H1 (cell line): Measurements from ENCODE around the gene PTGIS. TPM values are rescaled to one million over a fixed set of nuclear protein-coding genes. Genes with fewer than 3 reads are reported as not detected.

Experiments
- CTCF ChIA-PET: fragments of 300-600 bp; sonication (Branson Sonifier 250); formaldehyde crosslinking; loops from one replicate; lab custom pipeline; 2021; ENCODE audit not compliant: partially characterized antibody; lab: Charles Lee
- POLR2A ChIA-PET: fragments of 300-600 bp; sonication (Branson Sonifier 250); formaldehyde crosslinking; loops from one replicate; lab custom pipeline; 2021; ENCODE audit warnings: inconsistent platforms; ENCODE audit not compliant: partially characterized antibody; lab: Charles Lee
- DNase-seq, 2 experiments: peaks; one replicate each; pipeline versions ENCODE4 v3.0.0 to v3.0.0-alpha.2; 2010 to 2022; ENCODE audit warnings: low spot score in 2 of 2, low read depth in 1 of 2, mixed read lengths in 1 of 2
- FAIRE-seq: peaks from 2 replicates; lab custom pipeline; 2011; peaks lifted over from hg19 to GRCh38; lab: Jason Lieb, UNC
- H2AFZ ChIP-seq: 2 replicates; pipeline ENCODE4 v1.8.1; 2012; ENCODE audit warnings: low read length, inconsistent platforms
- H2AK5ac ChIP-seq: 2 replicates; pipeline ENCODE4 v1.6.1; 2013; ENCODE audit warnings: low read depth, low read length
- H2BK120ac ChIP-seq: replicated peaks from 2 replicates; pipeline ENCODE3; 2013; ENCODE audit warnings: low read depth, low read length, inconsistent platforms
- H2BK12ac ChIP-seq: 2 replicates; pipeline ENCODE4 v1.6.1; 2013; ENCODE audit warnings: low read depth, low read length
- H2BK15ac ChIP-seq: 2 replicates; pipeline ENCODE4 v1.6.1; 2013; ENCODE audit warnings: low read length
- H2BK20ac ChIP-seq: 2 replicates; pipeline ENCODE4 v1.6.1; 2013; ENCODE audit warnings: low read length
- H2BK5ac ChIP-seq: 2 replicates; pipeline ENCODE4 v1.6.1; 2013; ENCODE audit warnings: low read depth, low read length
- H3K14ac ChIP-seq: 2 replicates; pipeline ENCODE4 v1.6.1; 2013; ENCODE audit warnings: inconsistent platforms; ENCODE audit not compliant: insufficient read length
- H3K18ac ChIP-seq: 2 replicates; pipeline ENCODE4 v1.6.1; 2013; ENCODE audit warnings: low read length; ENCODE audit errors: extremely low read depth
- H3K23ac ChIP-seq: 2 replicates; pipeline ENCODE4 v1.6.1; 2013; ENCODE audit warnings: inconsistent platforms; ENCODE audit not compliant: insufficient read length
- H3K23me2 ChIP-seq: 2 replicates; pipeline ENCODE4 v1.6.1; 2013; ENCODE audit warnings: low read depth, low read length
- H3K27ac ChIP-seq: 2 replicates; pipeline ENCODE4 v1.6.1; 2011; ENCODE audit warnings: low read depth, low read length, inconsistent platforms
- H3K27me3 ChIP-seq, 4 experiments: replicated peaks in 1 of 4; 1 replicate in 1 of 4; 2 replicates in 3 of 4; pipeline versions ENCODE4 v1.6.1 to v1.8.1; 2011 to 2013; ENCODE audit warnings: low read length in 3 of 4, mild to moderate bottlenecking in 3 of 4, inconsistent platforms in 2 of 4, mixed read lengths in 2 of 4, moderate library complexity in 1 of 4; ENCODE audit not compliant: control insufficient read depth in 3 of 4, insufficient read depth in 3 of 4; ENCODE audit errors: extremely low read depth in 1 of 4
- H3K36me3 ChIP-seq, 4 experiments: 2 replicates each; pipeline versions ENCODE4 v1.6.1 to v1.8.1; 2011 to 2013; ENCODE audit warnings: mild to moderate bottlenecking in 4 of 4, low read length in 3 of 4, moderate library complexity in 2 of 4, control low read depth in 1 of 4, inconsistent platforms in 1 of 4; ENCODE audit not compliant: insufficient read depth in 4 of 4, control insufficient read depth in 2 of 4
- H3K4ac ChIP-seq: replicated peaks from 2 replicates; pipeline ENCODE3; 2013; ENCODE audit warnings: low read length, low read depth, mixed read lengths, inconsistent platforms; ENCODE audit not compliant: insufficient read length
- H3K4me1 ChIP-seq, 4 experiments: replicated peaks in 1 of 4; 1 replicate in 1 of 4; 2 replicates in 3 of 4; pipeline versions ENCODE4 v1.6.1 to v1.8.1; 2011 to 2013; ENCODE audit warnings: low read length in 3 of 4, inconsistent platforms in 2 of 4, mixed read lengths in 1 of 4; ENCODE audit not compliant: insufficient read depth in 4 of 4, control insufficient read depth in 3 of 4
- H3K4me2 ChIP-seq, 2 experiments: 2 replicates each; pipeline versions ENCODE4 v1.6.1 to v1.8.1; 2011 to 2013; ENCODE audit warnings: low read depth in 2 of 2, low read length in 2 of 2, control low read depth in 1 of 2, inconsistent platforms in 1 of 2, mild to moderate bottlenecking in 1 of 2; ENCODE audit not compliant: insufficient read depth in 1 of 2
- H3K4me3 ChIP-seq, 4 experiments: fragments of 200-600, 300-600 bp in 1 of 4; sonication (generic), shearing (Covaris generic), sonication (Bioruptor Twin) in 1 of 4; 2 replicates each; pipeline versions ENCODE4 v1.5.1 to v1.8.1; 2011 to 2016; ENCODE audit warnings: low read length in 4 of 4, low read depth in 3 of 4, control low read depth in 2 of 4, inconsistent platforms in 2 of 4, mild to moderate bottlenecking in 2 of 4, mixed read lengths in 1 of 4, moderate library complexity in 1 of 4; ENCODE audit not compliant: insufficient read depth in 2 of 4; ENCODE audit errors: extremely low read depth in 1 of 4
- H3K56ac ChIP-seq: replicated peaks from 2 replicates; pipeline ENCODE3; 2013; ENCODE audit warnings: low read depth, mild to moderate bottlenecking, mixed read lengths, low read length, inconsistent platforms; ENCODE audit not compliant: insufficient read length
- H3K79me1 ChIP-seq: 2 replicates; pipeline ENCODE4 v1.6.1; 2013; ENCODE audit warnings: low read depth, low read length, control low read depth
- H3K79me2 ChIP-seq, 2 experiments: 2 replicates each; pipeline versions ENCODE4 v1.6.1 to v1.8.1; 2012 to 2013; ENCODE audit warnings: low read length in 2 of 2, mild to moderate bottlenecking in 2 of 2, inconsistent platforms in 1 of 2; ENCODE audit not compliant: insufficient read depth in 2 of 2, control insufficient read depth in 1 of 2
- H3K9ac ChIP-seq, 4 experiments: replicated peaks in 1 of 4; 1 replicate in 1 of 4; 2 replicates in 3 of 4; pipeline versions ENCODE4 v1.6.1 to v1.8.1; 2011 to 2013; ENCODE audit warnings: low read depth in 3 of 4, low read length in 3 of 4, control low read depth in 2 of 4, mild to moderate bottlenecking in 2 of 4, moderate library complexity in 2 of 4, inconsistent platforms in 1 of 4; ENCODE audit errors: extremely low read depth in 1 of 4
- H3K9me3 ChIP-seq, 2 experiments: 2 replicates each; pipeline versions ENCODE4 v1.6.1 to v1.8.1; 2012 to 2013; ENCODE audit warnings: mild to moderate bottlenecking in 2 of 2, moderate library complexity in 2 of 2, control low read depth in 1 of 2, inconsistent platforms in 1 of 2, low read depth in 1 of 2, low read length in 1 of 2, mixed read lengths in 1 of 2; ENCODE audit not compliant: insufficient read depth in 2 of 2
- H4K20me1 ChIP-seq, 2 experiments: replicated peaks in 1 of 2; 2 replicates each; pipeline versions ENCODE3 to v1.8.1; 2011 to 2013; ENCODE audit warnings: inconsistent platforms in 2 of 2, low read length in 2 of 2, mild to moderate bottlenecking in 1 of 2; ENCODE audit not compliant: insufficient read depth in 2 of 2, control insufficient read depth in 1 of 2
- H4K5ac ChIP-seq: 2 replicates; pipeline ENCODE4 v1.6.1; 2013; ENCODE audit warnings: low read length, low read depth, mixed read lengths, inconsistent platforms; ENCODE audit not compliant: insufficient read length
- H4K8ac ChIP-seq: 2 replicates; pipeline ENCODE4 v1.8.0; 2013; ENCODE audit warnings: mild to moderate bottlenecking, moderate library complexity, low read length, inconsistent platforms; ENCODE audit not compliant: insufficient read depth; ENCODE audit errors: extremely low read depth
- H4K91ac ChIP-seq: replicated peaks from 2 replicates; pipeline ENCODE3; 2013; ENCODE audit warnings: low read length, mixed read lengths, inconsistent platforms; ENCODE audit not compliant: insufficient read length
- BCL11A ChIP-seq, 2 experiments: IDR thresholded peaks; one replicate each; pipeline ENCODE4 v1.6.1; 2011; ENCODE audit warnings: low read depth in 2 of 2, low read length in 2 of 2, mild to moderate bottlenecking in 2 of 2
- HDAC6 ChIP-seq: IDR thresholded peaks from one replicate; pipeline ENCODE4 v1.7.1; 2012; ENCODE audit warnings: low read depth, mild to moderate bottlenecking, inconsistent platforms, low read length, moderate library complexity
- NANOG ChIP-seq: IDR thresholded peaks from 2 replicates; pipeline ENCODE4 v1.6.1; 2011; ENCODE audit warnings: low read length, low read depth, mild to moderate bottlenecking, inconsistent platforms; ENCODE audit not compliant: insufficient read depth, poor library complexity, severe bottlenecking
- WGBS, 2 experiments: shearing (Covaris generic) in 1 of 2; methylation state at CpG; one replicate each; pipeline versions ENCODE4 v1.1.6 to v1.1.7; 2013 to 2015; ENCODE audit warnings: low lambda C conversion rate in 2 of 2, mixed read lengths in 2 of 2, inconsistent platforms in 1 of 2, low coverage in 1 of 2, missing lambda C conversion rate in 1 of 2; ENCODE audit not compliant: insufficient replicate concordance in 2 of 2, insufficient coverage in 1 of 2, insufficient read length in 1 of 2; ENCODE audit errors: extremely low coverage in 1 of 2, missing lambda C conversion rate in 1 of 2; 5-methylcytosine and 5-hydroxymethylcytosine counted together
- polyA plus RNA-seq, 7 experiments: library from polyadenylated mRNA; depleted of rRNA in 3 of 7; stranded (reverse) in 5 of 7; unstranded in 2 of 7; fragments of >200 nt in 5 of 7; fragments of 200-250 nt in 2 of 7; gene quantifications; 1 replicate in 5 of 7; 2 replicates in 1 of 7; 4 replicates in 1 of 7; pipeline versions ENCODE4 v1.2.1 to v1.2.3, GENCODE V29; 2011 to 2013; ENCODE audit warnings: missing spikeins in 2 of 7, mixed read lengths in 2 of 7
- total RNA-seq: library from RNA; stranded (reverse); fragmentation: NEBNext Ultra II Directional; extraction: Animal tissue kit (Norgen Biotek cat#: 25700); gene quantifications from 2 replicates; pipeline ENCODE4 v1.2.1, GENCODE V29; 2021

PTGIS gene
- total and polyA plus RNA-seq, 2 of the 8 experiments (the other 6 are each of a cell fraction or from before 2014, with no cell fraction given): 29.9 to 35.5 TPM

GRCh38 chr20:49496043-49496442 is 71.9 kb downstream of the PTGIS start:
- Histone ChIP-seq H2AK5ac (no peak overlapping the region), H3K79me2 (no peaks in the 10 kb centered on the region), H3K14ac (no peak overlapping the region), H2BK120ac (no peak overlapping the region), H2BK12ac (no peak overlapping the region), H3K27ac (no peak overlapping the region), H2BK5ac (no peak overlapping the region), H3K4me2 (no peak overlapping the region), H2AFZ (no peak overlapping the region), H3K4me1 (no peaks in the 10 kb centered on the region; a peak in 1 of 7 replicates), H3K23me2 (peaks cover 6% of the 10 kb centered on the region; the same call in 1 of the 2 replicates), H3K4ac (no peak overlapping the region), H2BK20ac (no peak overlapping the region), H3K27me3 (no peaks in the 10 kb centered on the region), H2BK15ac (no peak overlapping the region), H4K91ac (no peak overlapping the region), H3K79me1 (no peaks in the 10 kb centered on the region), H3K18ac (no peak overlapping the region), H4K5ac (no peak overlapping the region), H3K9ac (no peak overlapping the region), H3K9me3 (0 out of 4 replicates have a peak, but pooled peaks cover 0 to 2% of the 10 kb centered on the region in 2 experiments), H3K23ac (no peak overlapping the region), H4K20me1 (no peaks in the 10 kb centered on the region), H3K56ac (no peak overlapping the region), H4K8ac (no peak overlapping the region), H3K36me3 (no peaks in the 10 kb centered on the region), H3K4me3 (no peak overlapping the region)
- FAIRE-seq: no peak
- POLR2A ChIA-PET: interaction anchor here (1.6 kb wide), 1 partner anchor 10 kb away, joined by 5 read pairs; no protein-coding TSS in a partner anchor
- CTCF ChIA-PET: interaction anchor here (0.9 to 6.0 kb wide), 6 partner anchors 11 to 178 kb away, joined by 3 to 47 read pairs (median 22); no protein-coding TSS in a partner anchor
- no peak for TF ChIP-seq BCL11A (IDR thresholded peaks at IDR 0.05; ENCODE audit: low read depth in 2 of 2, low read length in 2 of 2)
- no peak for TF ChIP-seq NANOG
- TF ChIP-seq HDAC6: no peak
- no peak for DNase-seq
- WGBS, 2 experiments: 87 to 100% methylated on average over 2 to 4 of the region's 4 CpGs
